ENCODE results near the gene PRC1.
"Not testable (repeated sequence)": the region's sequence is repeated elsewhere in the genome, so short reads cannot be mapped to it uniquely, and the experiment has no call there.

Gene PRC1

DNA sequence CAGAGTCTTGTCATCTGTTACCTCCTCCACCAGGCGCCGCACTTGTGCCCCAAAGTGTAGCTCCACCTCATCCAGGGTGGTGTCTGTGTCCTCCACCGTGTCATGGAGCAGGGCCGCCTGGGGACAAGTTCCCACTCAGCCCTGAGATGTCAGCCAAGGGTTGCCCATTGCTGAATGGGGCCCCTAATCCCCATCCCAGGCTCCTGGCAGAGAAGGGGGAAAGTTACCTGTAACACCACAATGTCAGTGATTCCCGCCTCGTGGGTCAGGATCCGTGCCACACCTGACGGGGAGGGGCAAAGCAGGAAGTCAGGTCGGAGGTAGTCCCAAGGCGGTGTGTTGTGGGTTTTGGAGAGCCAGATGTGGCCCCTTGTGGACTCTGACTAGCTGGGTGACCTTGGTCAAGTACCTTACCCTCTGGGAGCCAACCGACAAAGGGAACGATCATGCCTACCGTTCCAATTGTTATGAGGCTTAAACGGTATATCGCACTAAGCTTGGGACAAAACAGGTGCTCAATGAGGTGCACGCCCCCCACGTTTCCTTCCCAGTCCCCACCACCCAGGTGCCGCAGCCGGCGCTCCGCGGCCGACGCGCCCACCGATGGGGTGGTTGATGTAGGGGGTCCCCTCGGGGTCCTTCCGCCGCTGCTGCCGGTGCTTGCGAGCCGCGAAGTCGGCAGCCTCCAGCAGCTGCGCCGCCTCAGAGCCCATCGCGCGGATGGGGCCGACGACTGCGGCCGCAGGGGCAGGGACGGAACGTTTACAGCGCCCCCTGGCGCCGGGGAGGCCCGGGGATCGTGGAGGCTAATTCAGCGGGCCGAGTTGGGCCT is 62.3 kb downstream of the PRC1 start, which contains the start of gene HDDC3:
Gene HDDC3, minus strand, starts transcription at position 722 of the 832 bp plus-strand sequence. Its CDS starts 9 bp downstream, at position 713.
- DNase-seq: peak; percentile 86

GRCh38 chr15:90931575-90931827 is 62.8 kb downstream of the PRC1 start:
- no peak for DNase-seq

DNA sequence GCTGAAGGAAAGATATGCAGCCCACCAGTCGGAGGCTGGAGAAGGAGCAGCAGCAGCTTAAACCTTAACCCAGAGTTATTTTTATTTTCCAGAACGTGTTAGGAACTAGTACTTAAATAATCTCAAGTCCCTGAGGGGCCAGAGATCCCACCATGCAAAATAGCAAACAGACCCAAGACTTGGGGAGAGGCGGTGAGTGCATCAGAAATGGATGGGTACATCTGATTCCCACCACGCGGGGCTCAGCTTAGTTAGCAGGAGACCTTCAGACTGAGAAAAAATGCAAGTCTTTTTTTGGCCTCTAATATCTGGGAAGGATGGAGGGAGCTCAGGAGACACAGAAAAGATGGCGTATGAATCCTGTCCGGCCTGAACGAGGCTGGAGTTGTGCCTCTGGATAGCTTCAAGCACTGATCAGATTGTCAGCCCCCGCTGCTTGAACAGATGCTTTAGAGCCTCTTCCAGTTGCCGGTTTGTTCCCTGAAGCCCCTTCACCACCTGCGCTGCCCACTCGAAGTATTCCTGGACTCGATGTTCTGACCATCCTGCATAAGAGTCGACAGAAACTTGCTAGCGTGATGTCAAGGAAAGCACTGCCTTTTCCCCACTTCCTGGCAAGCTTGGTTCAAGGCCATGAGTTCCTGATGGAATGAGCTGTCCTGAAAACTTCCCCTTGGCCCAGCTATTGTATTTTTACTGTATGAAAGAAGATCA is 63.3 kb downstream of the PRC1 start:
- no peak for DNase-seq

GRCh38 chr15:90929246-90930019 is 64.9 kb downstream of the PRC1 start:
- DNase-seq: no peak

DNA sequence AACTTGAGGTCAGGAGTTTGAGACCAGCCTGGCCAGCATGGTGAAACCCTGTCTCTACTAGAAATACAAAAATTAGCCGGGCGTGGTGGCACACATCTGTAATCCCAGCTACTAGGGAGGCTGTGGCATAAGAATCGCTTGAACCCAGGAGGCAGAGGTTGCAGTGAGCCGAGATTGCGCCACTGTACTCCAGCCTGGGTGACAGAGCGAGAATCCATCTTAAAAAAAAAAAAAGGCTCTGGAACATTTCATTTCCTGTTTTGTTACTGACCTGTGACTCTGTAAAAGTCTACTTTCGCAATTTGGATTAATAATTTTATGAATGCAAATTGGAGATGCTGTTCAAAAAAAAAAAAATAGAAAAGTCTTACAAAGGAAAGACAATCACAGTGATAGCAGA is 66.2 kb downstream of the PRC1 start:
- DNase-seq: not testable (repeated sequence)

- DNase-seq: not testable (repeated sequence)
Measured at GRCh38 chr15:90926766-90927165, 67.6 kb downstream of the PRC1 start.

GRCh38 chr15:90924375-90924774 is 70.0 kb downstream of the PRC1 start:
- DNase-seq: no peak

DNA sequence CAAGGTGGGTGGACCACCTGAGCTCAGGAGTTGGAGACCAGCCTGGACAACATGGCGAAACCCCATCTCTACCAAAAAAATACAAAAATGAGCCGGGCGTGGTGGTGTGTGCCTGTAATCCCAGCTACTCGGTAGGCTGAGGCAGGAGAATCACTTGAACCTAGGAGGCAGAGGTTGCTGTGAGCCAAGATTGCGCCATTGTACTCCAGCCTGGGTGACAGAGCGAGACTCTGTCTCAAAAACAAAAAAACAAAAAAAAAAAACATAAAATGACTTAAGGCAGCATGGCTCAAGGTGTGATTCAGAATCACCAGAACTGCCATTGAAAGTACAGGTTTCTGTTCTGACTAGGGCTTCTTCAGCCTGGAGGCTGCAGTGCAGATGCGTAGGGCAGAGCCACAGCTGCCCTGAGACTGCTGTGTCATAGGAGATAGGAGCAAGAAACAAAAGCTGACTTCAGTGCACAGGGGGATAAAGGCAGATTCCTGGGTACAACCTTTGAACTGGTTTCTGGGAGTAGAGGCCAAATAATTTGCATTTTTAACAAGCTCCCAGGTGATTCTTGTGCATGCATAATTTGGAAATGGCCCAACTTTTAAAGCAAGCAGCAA is 71.5 kb downstream of the PRC1 start:
- DNase-seq: not testable (repeated sequence)

DNA sequence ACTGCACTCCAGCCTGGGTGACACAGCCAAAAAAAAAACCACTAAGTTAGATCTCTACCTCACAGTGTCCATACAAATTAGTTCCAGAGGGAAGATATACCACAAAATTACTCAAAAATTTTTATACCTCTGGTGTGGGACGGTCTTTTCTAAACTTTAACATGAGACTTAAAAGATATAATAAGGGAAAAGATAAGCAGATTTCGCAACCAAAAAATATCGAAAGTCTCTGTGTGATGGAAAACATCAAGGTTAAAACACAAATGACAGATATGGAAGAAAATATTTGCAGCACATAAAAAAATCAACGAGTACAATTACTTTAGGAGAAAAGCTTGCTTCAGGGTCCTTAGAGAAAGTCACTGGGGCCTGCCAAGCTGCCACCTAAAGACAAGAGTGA is 72.4 kb downstream of the PRC1 start:
- no peak for DNase-seq

GRCh38 chr15:90918835-90919234 is 75.5 kb downstream of the PRC1 start:
- no peak for DNase-seq

DNA sequence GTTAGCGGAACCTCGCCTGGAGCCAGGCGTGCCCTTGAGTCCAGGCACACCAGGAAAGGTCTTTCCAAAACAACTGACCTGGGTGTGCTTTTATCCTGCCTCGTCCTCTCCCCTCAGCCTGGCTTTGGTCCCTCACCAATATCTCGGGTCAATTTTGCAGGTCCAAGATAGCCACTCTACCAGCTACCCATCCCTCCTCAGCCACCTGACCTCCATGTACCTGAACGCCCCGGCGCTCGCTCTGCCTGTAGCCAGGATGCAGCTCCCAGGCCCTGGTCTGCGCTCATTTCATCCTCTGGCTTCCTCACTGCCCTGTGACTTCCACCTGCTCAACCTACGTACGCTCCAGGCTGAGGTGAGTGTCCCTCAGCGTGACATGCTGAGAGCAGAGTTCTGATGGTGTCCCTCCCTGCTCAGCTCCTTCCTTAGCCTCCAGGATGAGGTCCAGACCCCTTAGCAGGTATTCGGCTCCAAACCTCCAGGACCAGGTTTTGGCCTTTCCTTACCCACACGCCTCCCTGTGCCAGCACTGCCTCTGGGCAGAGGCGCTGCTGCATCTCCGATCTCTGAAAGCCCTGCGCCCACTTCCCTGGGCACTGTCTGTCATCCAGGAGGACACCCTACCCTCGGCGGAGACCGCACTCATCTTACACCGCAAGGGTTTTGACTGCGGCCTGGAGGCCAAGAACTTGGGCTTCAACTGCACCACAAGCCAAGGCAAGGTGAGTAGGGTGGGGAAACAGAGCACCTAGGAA is 76.1 kb downstream of the PRC1 start:
- DNase-seq: no peak

DNA sequence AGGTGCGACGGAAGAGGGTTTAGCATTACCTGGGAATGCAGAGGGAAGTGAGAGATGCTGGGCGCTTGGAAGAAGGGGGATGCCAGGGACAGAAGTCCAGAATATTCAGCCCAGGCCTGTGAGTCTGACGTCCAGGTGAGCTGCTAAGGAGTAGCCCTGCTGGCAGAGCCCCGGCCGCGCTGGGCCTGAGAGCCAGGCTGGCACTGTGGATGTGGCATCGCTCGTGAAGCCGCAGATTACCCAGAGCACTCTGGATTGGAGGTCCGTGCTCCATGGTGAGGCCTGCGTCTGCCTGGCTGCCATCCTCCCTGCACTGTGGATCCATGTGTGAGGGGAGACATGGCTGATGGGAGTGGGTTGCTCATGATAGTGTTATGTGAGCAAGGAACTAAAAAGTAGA is 76.8 kb downstream of the PRC1 start:
- no peak for DNase-seq

- DNase-seq: no peak
Measured at GRCh38 chr15:90916461-90916860, 77.9 kb downstream of the PRC1 start.

All from central memory CD4-positive, alpha-beta T cell (primary cell).